K562 (cell line): ENCODE measurements around the gene PCP4L1. TPM values are rescaled to one million over a fixed set of nuclear protein-coding genes. Genes with fewer than 3 reads are reported as not detected.
A peak's percentile ranks its signal among the peaks of the same experiment; 100 is the strongest.

Experiments
- ATF3 ChIP-seq, 2 experiments: fragments of 450-650 bp in 1 of 2; sonication (generic) in 1 of 2; formaldehyde crosslinking in 1 of 2; IDR thresholded peaks in 1 of 2; conservative IDR thresholded peaks in 1 of 2; 2 replicates each; pipeline versions ENCODE4 v1.6.1 to v1.8.1; 2016 to 2023; ENCODE audit warnings: mild to moderate bottlenecking in 2 of 2, moderate library complexity in 2 of 2, inconsistent platforms in 1 of 2, missing genetic modification reagents in 1 of 2
- ELF2 ChIP-seq: fragments of 250-450 bp; sonication (Bioruptor Pico); IDR thresholded peaks from 2 replicates; pipeline ENCODE4 v1.5.0; 2021; ENCODE audit warnings: mild to moderate bottlenecking
- EP300 ChIP-seq: IDR thresholded peaks from 2 replicates; pipeline ENCODE4 v1.6.1; 2012; ENCODE audit warnings: low read length, improper control_type of control experiment
- RBM25 ChIP-seq: fragments of 200-400 bp; formaldehyde crosslinking; IDR thresholded peaks from 2 replicates; pipeline ENCODE4 v1.6.1; 2018; ENCODE audit warnings: low read length, low read depth, moderate library complexity; ENCODE audit not compliant: severe bottlenecking
- ZFP1 ChIP-seq: fragments of 450-650 bp; formaldehyde crosslinking; IDR thresholded peaks from 2 replicates; pipeline ENCODE4 v1.4.0; 2020; ENCODE audit warnings: mild to moderate bottlenecking, mixed read lengths
- ZNF12 ChIP-seq: sonication (generic); formaldehyde crosslinking; IDR thresholded peaks from 2 replicates; pipeline ENCODE4 v1.4.0; 2020; ENCODE audit warnings: mild to moderate bottlenecking, missing genetic modification reagents
- ZNF79 ChIP-seq: fragments of 250-450 bp; sonication (Bioruptor Pico); IDR thresholded peaks from 2 replicates; pipeline ENCODE4 v1.4.0; 2020; ENCODE audit warnings: low read depth, mild to moderate bottlenecking, moderate library complexity
- polyA plus RNA-seq, 8 experiments: library from polyadenylated mRNA; depleted of rRNA in 4 of 8; stranded (reverse) in 5 of 8; unstranded in 3 of 8; fragments of >200 nt; fragmentation: Nextera tagmentation in 2 of 8; fragmentation: Illumina TruSeq in 1 of 8; extraction: Ambion mirVana in 2 of 8; extraction: Trizol in 1 of 8; gene quantifications; 2 replicates each; pipeline versions ENCODE4 v1.2.1 to v1.2.3, GENCODE V29; 2011 to 2014; ENCODE audit warnings: inconsistent platforms in 1 of 8, missing spikeins in 1 of 8
- total RNA-seq, 7 experiments: library from RNA; depleted of rRNA in 6 of 7; stranded (reverse); fragments of >200 nt in 6 of 7; fragmentation: Illumina TruSeq in 2 of 7; extraction: Trizol in 2 of 7; gene quantifications; 2 replicates each; pipeline versions ENCODE4 v1.2.1 to v1.2.3, GENCODE V29; 2011 to 2021; ENCODE audit warnings: low replicate concordance in 1 of 7
- TF ChIP-seq, protein P1 (sequence below), 2 experiments: fragments of 450-650 bp in 1 of 2; sonication (generic) in 1 of 2; formaldehyde crosslinking in 1 of 2; IDR thresholded peaks; 2 replicates each; pipeline versions ENCODE4 v1.7.1 to v1.9.0; 2016 to 2022; ENCODE audit warnings: inconsistent platforms in 1 of 2, mild to moderate bottlenecking in 1 of 2, missing genetic modification reagents in 1 of 2
- TF ChIP-seq, protein P2 (sequence below): fragments of 250-450 bp; sonication (Bioruptor Pico); IDR thresholded peaks from 2 replicates; pipeline ENCODE4 v1.4.0; 2020

Gene PCP4L1
- total and polyA plus RNA-seq, 9 of the 15 experiments (the other 6 are each of a cell fraction or from before 2014, with no cell fraction given) = not detected

DNA sequence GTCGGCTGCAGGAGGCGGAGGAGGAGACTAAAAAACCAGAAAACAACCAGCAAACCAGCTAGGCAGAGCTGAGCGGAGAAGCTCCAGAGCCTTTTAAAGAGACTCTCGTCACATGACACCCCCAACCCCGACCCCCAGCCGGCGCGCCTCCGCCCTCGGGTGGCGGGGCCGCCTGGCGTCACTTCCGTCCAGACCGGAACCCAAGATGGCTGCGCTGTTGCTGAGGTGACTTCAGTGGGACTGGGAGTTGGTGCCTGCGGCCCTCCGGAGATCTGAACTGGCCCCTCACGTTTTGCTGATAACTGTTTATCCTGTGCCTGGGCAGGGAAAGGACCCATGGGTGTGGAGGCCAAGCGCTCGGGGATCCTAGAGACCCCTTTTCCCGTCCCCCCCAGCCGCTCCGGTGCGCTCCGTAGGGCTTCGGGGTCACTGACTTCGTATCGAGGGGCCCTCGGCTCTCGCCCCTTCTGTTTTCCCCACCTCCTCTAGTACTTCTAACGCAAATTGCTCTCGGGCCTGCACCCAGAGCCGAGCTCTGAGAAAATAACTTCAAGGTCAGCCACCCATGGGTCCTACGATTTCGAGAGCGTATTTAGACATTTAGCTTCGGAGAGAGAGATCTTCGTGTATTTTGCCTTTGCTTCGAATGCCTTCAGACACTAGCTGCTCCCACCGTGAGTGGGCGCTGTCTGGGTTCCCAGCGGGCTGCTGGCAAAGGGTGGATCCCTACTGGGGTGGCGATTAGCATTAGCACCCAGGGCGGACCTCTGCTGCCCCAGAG lies 55.8 kb downstream of the PCP4L1 start, which contains the start of gene SDHC (continued):
- TF ChIP-seq, protein P1, sequence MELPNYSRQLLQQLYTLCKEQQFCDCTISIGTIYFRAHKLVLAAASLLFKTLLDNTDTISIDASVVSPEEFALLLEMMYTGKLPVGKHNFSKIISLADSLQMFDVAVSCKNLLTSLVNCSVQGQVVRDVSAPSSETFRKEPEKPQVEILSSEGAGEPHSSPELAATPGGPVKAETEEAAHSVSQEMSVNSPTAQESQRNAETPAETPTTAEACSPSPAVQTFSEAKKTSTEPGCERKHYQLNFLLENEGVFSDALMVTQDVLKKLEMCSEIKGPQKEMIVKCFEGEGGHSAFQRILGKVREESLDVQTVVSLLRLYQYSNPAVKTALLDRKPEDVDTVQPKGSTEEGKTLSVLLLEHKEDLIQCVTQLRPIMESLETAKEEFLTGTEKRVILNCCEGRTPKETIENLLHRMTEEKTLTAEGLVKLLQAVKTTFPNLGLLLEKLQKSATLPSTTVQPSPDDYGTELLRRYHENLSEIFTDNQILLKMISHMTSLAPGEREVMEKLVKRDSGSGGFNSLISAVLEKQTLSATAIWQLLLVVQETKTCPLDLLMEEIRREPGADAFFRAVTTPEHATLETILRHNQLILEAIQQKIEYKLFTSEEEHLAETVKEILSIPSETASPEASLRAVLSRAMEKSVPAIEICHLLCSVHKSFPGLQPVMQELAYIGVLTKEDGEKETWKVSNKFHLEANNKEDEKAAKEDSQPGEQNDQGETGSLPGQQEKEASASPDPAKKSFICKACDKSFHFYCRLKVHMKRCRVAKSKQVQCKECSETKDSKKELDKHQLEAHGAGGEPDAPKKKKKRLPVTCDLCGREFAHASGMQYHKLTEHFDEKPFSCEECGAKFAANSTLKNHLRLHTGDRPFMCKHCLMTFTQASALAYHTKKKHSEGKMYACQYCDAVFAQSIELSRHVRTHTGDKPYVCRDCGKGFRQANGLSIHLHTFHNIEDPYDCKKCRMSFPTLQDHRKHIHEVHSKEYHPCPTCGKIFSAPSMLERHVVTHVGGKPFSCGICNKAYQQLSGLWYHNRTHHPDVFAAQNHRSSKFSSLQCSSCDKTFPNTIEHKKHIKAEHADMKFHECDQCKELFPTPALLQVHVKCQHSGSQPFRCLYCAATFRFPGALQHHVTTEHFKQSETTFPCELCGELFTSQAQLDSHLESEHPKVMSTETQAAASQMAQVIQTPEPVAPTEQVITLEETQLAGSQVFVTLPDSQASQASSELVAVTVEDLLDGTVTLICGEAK (IDR thresholded peaks at IDR 0.05) = peak; percentile 91
- TF ChIP-seq, protein P1 (CRISPR knock-in tag; IDR thresholded peaks at IDR 0.05) = no peak
- TF ChIP-seq ATF3 (IDR thresholded peaks at IDR 0.05) = peak; percentile 43; the same call in 1 of the 2 replicates
- TF ChIP-seq ATF3 (CRISPR knock-in tag; conservative IDR thresholded peaks at IDR 0.05) = no peak
- no peak for TF ChIP-seq ZNF79 (CRISPR knock-in tag)
- no peak for TF ChIP-seq ZNF12
- peak; percentile 51; the same call in 1 of the 2 replicates for TF ChIP-seq EP300
- TF ChIP-seq ZFP1 = no peak
- no peak for TF ChIP-seq RBM25
- TF ChIP-seq ELF2 = peak; percentile 58; the same call in 1 of the 2 replicates
- TF ChIP-seq, protein P2, sequence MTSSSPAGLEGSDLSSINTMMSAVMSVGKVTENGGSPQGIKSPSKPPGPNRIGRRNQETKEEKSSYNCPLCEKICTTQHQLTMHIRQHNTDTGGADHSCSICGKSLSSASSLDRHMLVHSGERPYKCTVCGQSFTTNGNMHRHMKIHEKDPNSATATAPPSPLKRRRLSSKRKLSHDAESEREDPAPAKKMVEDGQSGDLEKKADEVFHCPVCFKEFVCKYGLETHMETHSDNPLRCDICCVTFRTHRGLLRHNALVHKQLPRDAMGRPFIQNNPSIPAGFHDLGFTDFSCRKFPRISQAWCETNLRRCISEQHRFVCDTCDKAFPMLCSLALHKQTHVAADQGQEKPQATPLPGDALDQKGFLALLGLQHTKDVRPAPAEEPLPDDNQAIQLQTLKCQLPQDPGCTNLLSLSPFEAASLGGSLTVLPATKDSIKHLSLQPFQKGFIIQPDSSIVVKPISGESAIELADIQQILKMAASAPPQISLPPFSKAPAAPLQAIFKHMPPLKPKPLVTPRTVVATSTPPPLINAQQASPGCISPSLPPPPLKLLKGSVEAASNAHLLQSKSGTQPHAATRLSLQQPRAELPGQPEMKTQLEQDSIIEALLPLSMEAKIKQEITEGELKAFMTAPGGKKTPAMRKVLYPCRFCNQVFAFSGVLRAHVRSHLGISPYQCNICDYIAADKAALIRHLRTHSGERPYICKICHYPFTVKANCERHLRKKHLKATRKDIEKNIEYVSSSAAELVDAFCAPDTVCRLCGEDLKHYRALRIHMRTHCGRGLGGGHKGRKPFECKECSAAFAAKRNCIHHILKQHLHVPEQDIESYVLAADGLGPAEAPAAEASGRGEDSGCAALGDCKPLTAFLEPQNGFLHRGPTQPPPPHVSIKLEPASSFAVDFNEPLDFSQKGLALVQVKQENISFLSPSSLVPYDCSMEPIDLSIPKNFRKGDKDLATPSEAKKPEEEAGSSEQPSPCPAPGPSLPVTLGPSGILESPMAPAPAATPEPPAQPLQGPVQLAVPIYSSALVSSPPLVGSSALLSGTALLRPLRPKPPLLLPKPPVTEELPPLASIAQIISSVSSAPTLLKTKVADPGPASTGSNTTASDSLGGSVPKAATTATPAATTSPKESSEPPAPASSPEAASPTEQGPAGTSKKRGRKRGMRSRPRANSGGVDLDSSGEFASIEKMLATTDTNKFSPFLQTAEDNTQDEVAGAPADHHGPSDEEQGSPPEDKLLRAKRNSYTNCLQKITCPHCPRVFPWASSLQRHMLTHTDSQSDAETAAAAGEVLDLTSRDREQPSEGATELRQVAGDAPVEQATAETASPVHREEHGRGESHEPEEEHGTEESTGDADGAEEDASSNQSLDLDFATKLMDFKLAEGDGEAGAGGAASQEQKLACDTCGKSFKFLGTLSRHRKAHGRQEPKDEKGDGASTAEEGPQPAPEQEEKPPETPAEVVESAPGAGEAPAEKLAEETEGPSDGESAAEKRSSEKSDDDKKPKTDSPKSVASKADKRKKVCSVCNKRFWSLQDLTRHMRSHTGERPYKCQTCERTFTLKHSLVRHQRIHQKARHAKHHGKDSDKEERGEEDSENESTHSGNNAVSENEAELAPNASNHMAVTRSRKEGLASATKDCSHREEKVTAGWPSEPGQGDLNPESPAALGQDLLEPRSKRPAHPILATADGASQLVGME (CRISPR knock-in tag) = peak; percentile 38; the same call in 1 of the 2 replicates
